Measurements from ENCODE around the gene FOXD1. TPM values are rescaled to one million over a fixed set of nuclear protein-coding genes. Genes with fewer than 3 reads are reported as not detected.
A peak's percentile ranks its signal among the peaks of the same experiment; 100 is the strongest.

The FOXD1 gene
- polyA plus RNA-seq, 3 donors, result 11.5 to 16.4 (median 12.7) TPM

DNA sequence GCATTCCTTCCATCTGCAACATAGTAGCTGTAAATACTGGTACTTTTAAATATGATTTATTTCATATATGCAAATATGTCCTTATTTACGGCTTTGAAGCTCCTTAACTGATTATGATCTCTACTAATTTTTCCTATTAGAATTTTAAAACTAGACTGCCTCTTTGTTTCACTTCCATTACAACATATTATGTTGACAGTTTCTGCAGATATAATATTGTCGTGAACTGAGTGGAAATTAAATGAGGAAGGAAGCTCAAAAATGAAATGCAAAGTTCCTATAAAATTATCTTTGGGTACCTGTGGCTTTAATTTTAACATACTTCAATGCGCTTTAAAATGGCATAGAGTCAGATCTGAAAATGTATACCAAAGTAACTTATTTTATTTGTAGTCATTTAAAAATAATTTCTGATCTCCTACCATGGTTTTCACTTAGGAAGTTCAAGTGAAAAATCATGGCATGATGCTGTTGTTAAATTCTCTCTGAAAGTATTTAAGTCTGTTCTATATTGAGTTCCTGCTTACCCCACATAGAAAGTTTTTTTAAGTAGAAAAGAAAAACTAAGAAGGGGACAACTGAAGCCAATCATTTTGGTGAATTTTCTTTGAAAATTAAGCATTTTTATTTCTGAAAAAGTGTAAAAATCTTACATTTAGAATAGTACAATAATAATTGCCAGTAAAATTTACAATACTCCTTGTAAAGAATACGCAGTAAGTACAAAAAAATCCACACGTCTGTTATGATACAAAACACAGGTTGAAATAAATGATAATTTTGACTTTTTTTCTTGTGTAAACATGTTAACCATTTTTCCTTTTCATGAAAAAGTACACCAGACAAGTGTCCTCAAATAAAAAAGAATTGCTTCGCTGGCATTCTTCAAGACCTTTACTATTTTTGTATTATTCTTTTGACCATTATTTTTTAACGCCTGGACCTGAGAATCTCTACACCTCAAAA is 2.6 kb downstream of the FOXD1 start:
- DNase-seq (ENCODE audit: extremely low read depth in 1 of 11, low read depth in 9 of 11, low spot score in 4 of 11), result no peak

DNA sequence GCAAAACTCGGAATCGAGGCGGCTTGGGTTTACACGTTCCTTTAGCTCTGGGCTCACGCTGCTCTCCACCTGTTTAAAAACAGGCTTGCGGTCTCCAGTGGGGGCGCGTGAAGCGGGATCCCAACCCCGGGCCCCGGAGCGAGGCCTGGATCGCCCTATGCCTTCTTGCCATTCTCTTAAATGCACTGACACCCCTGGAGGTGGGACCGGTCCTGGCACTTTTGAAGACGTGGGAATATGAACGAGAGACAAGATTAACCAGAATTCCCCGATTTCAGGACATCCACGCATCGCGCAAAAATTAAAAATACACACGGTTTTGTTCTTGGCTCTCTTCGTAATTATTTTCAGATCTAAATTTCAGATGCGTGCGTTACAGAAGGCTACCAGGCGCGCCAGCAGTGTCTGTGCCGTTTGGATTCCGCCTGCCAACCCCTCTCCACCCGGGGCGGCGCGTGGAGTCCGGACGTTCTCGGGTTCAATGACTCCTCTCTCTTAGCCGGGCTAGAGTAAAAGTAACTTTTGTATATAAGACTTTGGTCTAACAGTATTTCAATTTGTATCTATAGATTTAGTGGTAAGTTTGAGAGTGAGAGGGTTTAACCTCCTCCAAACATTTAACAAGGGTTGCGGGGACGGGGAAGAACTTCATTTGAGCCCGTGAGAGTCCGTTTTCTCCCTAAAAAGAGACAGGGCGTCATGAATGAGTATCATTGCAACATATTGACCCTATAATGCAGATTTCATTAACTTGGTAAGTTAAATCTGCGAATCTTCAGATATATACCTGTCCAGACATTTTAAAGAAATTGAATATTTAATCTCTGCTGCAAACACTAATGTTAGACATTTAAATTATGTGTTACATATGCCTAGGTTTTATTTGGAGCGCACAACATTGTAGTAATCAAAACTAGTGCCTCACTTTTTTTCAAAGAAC is 3.8 kb downstream of the FOXD1 start:
- no peak for DNase-seq (ENCODE audit: extremely low read depth in 1 of 11, low read depth in 9 of 11, low spot score in 4 of 11)

- DNase-seq (ENCODE audit: extremely low read depth in 1 of 11, low read depth in 9 of 11, low spot score in 4 of 11), result peak in 1 of 11 donors; percentile 74
Measured at GRCh38 chr5:73443829-73444498, 4.6 kb downstream of the FOXD1 start.

- DNase-seq (ENCODE audit: extremely low read depth in 1 of 11, low read depth in 9 of 11, low spot score in 4 of 11), result peak in 1 of 11 donors; percentile 46
Measured at GRCh38 chr5:73442996-73443627, 5.5 kb downstream of the FOXD1 start.

DNA sequence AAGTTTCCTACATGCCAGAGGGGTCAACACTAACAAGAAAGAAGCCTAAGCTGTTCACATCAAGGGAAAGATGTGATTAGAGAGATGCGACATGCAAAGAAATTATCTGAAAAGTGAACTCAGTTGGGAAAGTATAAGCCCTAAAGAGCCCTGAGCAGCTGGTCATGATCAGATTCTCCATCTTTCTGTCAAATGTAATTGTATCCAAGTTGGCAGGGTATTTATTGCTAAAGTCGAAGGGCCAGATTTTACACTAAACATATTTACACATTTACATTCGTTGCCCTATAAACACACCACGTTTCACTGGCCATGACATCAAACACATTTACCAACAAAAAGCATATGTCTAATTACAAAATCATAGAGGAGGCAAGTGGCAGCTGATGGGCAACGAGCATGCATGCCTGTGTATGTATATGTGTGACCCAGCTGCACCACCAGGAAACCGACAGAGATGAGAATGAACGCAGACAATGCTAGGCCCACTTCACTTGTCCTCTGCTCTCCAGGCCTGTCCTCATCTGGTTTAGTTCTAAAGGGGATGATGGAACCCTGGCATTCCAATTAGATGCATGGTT is 6.3 kb downstream of the FOXD1 start:
- no peak for DNase-seq (ENCODE audit: extremely low read depth in 1 of 11, low read depth in 9 of 11, low spot score in 4 of 11)

DNA sequence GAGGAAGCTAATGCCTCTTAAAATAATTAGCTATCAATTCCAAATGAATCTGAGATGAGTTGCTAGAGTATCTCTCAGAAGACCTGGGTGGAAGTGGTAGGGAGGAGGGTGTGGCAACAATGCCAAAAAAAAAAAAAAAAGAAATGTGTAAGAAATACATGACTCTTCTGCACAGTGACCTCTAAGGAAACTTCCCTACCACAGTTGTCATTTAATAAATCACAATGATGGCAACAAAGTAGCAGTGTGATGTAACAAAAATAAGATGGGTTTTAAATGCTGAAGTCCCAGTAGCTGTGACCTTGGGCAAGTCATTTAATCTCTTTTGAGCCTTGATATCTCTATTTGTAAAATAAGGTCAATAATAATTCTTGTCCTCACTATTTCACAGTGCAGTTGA is 7.2 kb downstream of the FOXD1 start:
- no peak for DNase-seq (ENCODE audit: extremely low read depth in 1 of 11, low read depth in 9 of 11, low spot score in 4 of 11)

- no peak for DNase-seq (ENCODE audit: extremely low read depth in 1 of 11, low read depth in 9 of 11, low spot score in 4 of 11)
Measured at GRCh38 chr5:73440262-73440661, 8.3 kb downstream of the FOXD1 start.

DNA sequence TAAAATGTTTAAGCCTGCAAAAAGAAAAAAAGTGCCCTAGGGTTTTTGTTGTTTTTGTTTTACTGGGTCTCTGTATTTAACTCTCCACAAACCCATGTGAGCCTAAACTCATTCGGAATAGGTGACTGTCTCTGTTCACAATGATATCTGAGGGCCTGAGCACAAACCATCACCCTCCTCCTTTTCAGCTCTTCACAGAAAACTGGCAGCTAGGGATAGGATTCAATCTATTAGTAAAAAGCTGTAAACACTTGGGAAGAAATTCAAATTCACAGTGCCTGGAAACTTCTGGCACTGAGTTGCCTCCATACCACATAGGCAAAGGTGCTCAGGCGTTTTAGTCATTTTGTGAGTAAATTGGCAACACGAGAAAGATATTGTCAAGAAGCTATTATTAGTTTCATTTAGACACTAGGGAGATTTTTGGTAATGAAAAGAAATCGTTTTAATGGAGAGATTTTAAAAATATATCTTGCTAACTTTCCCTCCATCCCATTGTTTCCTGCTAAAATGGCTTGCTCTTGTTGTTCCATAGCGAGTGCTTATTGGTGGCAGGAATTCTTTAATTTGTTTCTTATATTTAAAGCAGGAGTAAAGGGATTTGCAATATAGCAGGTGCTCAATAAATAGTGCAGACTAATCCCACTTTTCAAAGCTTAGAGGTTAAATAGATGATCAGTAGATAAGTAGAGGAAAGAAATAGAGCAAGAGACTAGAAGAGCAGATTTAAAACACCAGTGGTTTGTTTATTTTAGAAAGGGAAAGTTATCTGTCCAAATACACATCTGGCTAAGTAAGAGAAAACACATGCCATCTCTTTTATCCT is 9.7 kb downstream of the FOXD1 start:
- DNase-seq (ENCODE audit: extremely low read depth in 1 of 11, low read depth in 9 of 11, low spot score in 4 of 11), result no peak

- peak in 1 of 11 donors; percentile 49 for DNase-seq (ENCODE audit: extremely low read depth in 1 of 11, low read depth in 9 of 11, low spot score in 4 of 11)
Measured at GRCh38 chr5:73437777-73438644, 10.6 kb downstream of the FOXD1 start.

DNA sequence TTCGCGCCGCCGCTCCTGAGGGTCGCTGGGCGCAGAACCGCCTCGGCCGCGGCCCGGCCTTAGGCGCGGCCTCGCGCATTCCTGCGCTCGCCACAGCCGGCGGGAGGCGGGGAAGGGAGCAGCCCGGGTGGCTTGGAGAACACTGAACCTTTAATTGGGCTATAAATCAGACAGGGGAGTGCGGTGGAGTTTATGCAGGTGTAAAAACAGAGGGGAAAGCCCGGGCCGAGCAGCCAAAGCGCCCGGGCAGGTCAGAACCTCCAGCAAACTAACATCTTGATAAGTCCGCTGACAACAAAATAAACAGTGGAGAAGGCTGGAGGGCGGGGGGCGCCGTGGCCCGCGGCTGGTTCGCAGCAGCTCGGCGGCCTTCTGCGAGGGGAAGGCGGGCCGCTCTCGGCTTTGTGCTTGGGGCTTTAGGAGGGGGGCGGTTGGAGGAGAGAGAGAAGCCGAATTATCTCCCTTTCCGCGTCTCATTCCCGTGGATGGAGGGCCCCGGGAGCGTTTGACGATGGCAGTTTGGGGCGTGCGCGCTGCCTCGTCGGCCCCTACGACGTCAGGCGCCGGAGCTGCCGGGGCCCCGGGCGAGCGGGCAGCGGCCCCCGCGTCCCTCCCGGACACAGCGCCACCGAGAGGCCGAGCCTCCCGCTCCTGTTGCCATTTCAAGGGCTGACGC is 11.3 kb downstream of the FOXD1 start:
- peak in 6 of 11 donors; percentile 71 to 91 (median 88) for DNase-seq (ENCODE audit: extremely low read depth in 1 of 11, low read depth in 9 of 11, low spot score in 4 of 11)

DNA sequence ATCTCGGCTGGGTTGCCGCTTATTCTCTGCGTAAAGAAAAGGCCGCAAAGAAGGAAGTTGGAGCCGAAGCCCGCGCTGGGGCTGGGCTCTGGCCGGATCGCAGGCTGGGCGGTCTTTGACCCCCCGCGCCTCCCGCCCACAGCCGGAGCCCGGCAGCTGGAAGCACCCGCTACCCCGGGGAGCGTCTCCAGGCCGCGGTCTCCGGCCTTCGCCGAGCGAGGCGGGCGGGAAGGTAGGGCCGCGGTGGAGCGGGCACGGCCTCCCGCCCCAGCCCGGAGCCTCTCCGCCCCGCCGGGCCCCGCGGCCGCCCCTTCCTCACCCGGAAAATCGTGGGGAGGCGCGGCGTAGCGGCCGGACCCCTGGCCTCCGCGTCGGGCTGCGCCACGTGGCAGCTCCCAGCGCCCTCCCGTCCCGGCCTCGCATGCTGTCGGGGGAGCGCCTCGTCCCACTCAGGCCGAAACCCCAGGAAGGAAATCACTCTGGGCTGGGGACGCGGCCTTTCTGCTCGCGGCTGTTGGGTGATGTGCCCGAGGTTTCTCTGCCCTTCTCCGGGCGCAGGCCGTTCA is 12.0 kb downstream of the FOXD1 start:
- DNase-seq (ENCODE audit: extremely low read depth in 1 of 11, low read depth in 9 of 11, low spot score in 4 of 11), result no peak

GRCh38 chr5:73435759-73436534 is 12.6 kb downstream of the FOXD1 start:
- DNase-seq (ENCODE audit: extremely low read depth in 1 of 11, low read depth in 9 of 11, low spot score in 4 of 11), result no peak

- DNase-seq (ENCODE audit: extremely low read depth in 1 of 11, low read depth in 9 of 11, low spot score in 4 of 11), result no peak
Measured at GRCh38 chr5:73434907-73435306, 13.7 kb downstream of the FOXD1 start.

GRCh38 chr5:73434461-73434860 is 14.1 kb downstream of the FOXD1 start:
- no peak for DNase-seq (ENCODE audit: extremely low read depth in 1 of 11, low read depth in 9 of 11, low spot score in 4 of 11)

GRCh38 chr5:73433982-73434342 is 14.6 kb downstream of the FOXD1 start:
- no peak for DNase-seq (ENCODE audit: extremely low read depth in 1 of 11, low read depth in 9 of 11, low spot score in 4 of 11)
